ENCODE results near the gene NPRL2.

The NPRL2 gene

DNA sequence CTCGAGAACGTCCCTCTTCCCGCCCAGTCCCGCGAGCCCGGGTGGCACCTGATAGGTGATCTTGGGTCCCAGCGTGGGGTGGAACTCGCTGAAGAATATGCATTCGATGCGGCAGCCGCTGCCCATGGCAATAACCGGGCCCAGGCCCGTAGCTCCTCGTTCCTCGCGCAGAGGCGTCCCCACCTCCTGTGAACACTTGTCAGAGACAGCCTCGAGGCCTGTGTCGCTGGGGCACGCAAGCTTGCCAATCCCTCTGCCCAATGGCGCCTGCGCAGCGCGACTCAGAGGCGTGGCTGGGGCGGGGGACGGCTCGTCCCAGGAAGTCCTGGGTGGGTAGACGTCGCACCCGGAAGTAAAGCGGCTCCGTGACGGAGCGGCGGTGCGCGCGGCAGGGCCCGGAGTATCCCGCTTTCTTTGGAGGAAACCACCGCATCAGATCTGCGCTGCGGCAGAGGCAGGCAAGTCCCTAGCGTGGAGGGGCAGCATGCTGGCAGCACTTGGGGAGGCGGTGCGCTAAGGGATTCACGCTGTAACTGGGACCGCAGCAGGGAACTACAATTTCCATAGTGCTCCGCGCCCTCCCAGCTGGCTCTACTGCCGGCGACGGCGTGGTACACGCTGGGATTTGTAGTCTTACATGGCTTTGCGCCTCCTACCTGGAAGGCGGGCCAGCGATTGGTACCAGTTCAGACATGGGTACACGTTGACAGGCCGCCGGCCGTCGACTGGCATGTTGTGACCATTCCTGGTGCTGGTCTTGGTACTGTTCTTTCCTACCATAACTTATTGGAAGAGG, at the start of gene NPRL2, which contains the start of gene CYB561D2:
TSS of gene NPRL2 (minus strand) at position 249 of the 796 bp plus-strand sequence. CDS start at position 126, 123 bp downstream.
TSS of gene CYB561D2 (plus strand) at position 336 of the 796 bp plus-strand sequence. CDS start 572 bp downstream, outside the sequence.
- peak; percentile 21 for FAIRE-seq

DNA sequence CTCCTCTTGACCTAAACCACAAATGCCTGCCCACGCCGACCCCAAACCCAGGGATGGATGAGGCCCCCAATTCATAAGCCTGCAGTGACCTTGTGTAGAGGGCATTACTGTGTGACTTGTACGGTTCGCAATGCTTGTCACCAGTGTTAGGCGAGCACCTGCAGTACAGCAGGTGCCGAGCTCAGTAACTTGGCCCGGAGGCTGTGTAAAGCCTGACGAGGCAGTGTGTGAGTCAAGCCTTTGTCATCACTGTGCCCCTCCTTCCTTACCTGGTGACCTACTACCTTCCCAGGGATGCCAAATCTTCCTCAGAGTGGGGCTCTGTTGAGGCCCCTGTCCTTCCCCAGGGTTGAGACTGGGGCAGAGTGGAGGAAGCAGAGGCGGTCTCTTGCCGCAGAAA, 45.9 kb upstream of the NPRL2 start:
- no peak for FAIRE-seq

DNA sequence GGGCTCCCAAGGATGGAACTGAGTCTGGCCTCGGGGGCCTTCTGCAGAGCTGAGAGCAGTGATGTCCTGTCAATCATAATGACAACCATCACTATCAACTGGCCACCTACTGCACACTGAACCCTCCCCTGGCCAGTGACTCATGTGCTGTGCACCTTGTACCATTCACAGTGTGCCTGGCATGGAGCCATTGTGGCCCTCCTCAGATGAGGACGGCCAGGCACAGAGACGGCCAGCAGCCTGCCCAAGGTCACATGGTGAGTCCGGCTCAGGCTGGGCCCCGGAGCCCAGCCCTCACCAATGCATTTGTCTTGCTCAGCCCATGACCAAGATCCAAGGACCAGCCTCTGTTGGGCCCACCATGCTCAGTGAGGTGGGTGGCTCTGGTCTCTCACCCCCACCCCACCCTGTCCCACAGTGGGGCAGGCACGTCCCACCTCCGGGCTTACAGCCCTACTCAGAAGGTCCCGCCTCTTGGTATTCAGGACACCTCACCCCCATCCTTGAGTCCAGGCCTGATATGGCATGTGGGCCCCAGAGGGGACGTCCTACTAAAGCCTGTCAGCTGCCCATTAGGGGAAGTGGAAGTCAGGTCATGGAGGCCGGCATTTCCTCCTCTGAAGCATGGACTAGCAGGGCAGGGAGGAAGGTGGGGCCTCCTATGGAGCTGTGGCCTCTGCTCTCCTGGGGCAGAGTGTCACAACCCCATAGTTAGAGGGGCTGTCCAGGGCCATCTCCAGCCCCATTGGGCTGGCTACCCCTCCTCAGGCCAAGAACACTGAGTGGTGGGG, 44.7 kb upstream of the NPRL2 start:
- FAIRE-seq: no peak

- no peak for FAIRE-seq
These were observed 42.5 kb upstream of the NPRL2 start for GRCh38 chr3:50393061-50393460.

GRCh38 chr3:50392101-50392715, 41.6 kb upstream of the NPRL2 start:
- FAIRE-seq: no peak

DNA sequence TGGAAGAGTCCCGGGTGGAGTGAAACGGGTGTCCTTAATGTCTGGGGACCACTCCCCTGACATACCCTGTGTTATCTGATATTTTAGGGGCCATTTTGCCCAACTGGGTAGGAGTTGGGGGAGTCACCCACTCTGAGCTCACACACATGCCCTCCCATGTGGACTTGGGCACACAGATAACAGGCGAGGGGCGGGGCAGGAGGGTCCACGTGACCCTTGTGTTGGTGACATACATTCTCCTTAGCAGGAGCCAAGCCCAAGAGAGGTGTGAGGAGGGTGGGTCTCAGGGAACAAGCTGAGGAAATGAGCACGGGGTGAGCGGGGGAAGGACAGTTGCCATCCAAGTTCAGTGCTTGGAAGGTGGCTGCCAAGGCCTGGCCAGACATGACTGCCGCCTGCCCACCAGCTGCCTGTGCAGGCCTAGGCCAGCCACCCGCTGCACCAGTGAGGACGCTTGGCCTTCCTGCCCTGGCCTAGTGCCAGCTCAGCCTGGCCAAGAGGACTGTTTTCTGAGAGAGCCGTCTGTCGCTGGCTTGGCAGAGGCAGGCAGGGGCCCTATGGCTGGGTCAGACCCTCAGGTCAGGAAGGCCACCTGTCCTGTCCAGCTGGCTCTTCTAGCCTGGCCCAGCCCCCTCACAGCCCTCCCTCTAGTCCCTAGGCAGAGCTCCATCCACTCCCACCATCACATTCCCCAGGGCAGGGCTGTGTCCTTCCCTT, 40.1 kb upstream of the NPRL2 start:
- FAIRE-seq: no peak

GRCh38 chr3:50389414-50389767, 38.8 kb upstream of the NPRL2 start:
- FAIRE-seq: no peak

DNA sequence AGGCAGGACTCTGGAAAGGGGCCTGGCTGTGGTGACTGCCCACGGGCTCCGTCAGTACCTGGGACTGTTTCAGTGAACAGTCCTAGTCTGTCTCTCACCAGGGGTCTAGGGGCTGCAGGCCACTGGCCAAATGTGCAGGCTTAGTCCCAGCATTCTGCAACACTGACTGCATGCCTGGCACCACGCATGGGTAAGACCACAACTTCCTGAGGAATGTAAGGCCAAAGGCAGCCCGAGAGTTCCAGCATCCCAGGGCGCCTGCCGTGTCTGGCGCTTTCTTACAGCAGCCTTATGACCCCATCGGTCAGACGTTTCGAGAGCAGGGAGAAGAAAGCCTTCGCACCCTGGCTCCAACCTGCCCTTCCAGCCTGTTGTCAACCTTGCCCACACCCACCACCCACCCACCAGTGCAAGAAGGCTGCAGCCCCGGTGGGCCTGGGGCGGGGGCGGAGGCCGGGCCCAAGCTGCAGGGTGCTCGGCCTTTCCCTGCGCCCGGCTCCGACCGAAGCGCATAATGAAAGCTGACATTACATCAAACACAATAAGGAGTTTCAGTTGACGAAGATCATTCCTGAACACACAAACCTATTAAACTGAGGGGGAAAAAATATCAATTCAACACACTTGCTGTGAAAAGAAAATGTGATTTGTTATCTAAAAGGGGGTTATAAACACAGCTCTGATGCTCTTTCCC, 38.3 kb upstream of the NPRL2 start:
- no peak for FAIRE-seq

DNA sequence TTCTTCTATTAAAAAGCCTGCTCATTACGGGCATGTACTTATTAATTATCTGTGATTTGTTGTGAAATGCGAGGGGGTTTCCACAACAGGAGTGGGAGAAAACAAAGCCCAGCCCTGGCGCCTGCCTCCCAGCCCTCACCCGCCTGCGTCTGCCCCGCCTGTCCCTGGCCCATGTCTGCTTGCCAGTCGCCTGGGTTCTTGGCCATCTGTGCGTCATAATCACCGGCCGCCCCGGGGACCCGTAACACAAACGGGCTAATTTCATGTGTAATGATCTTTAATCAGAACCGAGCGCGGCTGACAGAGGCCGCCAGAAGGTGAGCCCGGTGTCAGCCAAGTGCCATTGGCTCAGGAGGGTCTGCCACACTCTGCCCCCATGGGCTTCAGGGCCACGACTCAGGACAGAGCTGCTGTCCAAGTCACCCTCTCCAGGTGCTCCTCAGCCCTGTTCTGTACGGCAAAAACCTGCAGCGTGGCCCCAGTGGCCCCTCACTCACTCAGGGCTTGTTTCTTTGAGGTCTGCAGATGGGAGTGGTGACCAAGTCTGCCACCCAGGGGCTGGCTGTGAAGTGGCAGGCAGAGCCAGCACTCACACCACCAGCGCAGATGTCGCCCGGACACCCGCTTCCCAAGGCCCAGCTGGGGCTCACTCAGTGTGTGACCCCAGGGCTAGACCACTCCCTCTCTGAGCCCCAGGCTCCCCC, 37.6 kb upstream of the NPRL2 start:
- no peak for FAIRE-seq

DNA sequence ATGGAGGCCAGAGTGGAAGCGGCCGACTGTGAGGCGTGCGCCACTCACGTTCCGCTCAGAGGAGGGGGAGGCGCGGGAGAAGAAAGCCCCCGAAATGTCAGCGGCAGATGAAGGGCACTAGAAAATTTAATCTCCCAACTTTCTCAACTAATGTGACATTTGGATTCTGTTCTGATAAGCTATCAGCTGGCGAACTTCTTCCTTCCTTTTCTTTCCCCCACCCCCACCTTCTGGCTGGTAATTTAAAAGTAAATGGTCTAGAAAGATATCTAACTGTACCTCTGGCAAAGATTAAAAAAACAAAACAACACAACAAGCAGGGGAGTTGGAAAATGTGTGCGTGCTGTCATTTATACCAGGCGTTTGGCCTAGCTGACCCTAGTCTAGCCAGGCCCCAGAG, 35.2 kb upstream of the NPRL2 start:
- FAIRE-seq: no peak

- FAIRE-seq: no peak
These were observed 33.2 kb upstream of the NPRL2 start for GRCh38 chr3:50383750-50384149.

GRCh38 chr3:50382722-50383121, 32.1 kb upstream of the NPRL2 start:
- no peak for FAIRE-seq

DNA sequence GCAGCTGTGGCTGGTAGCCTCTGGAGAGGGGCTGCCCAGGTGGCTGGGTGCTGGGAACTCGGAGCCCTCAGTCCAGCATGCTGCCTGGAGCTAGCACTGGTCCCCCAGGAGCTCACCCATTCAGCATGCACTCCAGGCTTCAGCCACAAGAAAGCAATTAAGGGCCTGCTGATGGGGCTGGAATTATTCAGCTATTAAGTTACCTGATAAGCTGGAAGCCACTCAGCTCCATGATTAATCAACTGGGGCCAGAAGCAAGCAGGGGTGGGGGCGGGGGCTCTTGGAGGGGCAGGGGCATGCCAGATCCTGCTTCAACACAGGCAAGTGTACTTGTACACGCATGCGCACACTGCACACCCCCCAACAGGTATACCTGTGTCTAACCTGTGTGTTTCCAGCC, 30.8 kb upstream of the NPRL2 start:
- FAIRE-seq: no peak

- no peak for FAIRE-seq
These were observed 30.0 kb upstream of the NPRL2 start for GRCh38 chr3:50380405-50381085.

DNA sequence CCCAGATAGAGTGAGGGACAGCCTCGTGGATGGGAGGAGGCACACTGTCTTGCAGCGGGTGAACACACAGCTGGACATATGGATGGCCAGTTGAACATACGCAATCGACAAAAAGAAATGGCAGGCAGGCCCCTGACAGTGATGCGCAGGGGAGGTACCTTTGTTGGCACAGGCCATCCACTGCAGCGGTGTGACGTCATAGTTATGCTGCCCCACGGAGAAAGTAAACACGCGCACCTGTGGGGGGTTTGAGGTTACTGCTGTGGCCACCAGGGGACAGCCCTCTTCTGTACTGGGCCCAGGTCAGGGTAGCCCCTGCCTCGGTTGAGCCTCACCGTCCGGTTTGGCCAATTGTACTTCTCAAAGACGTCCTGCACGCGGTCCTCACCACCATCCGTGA, 28.2 kb upstream of the NPRL2 start:
- FAIRE-seq: no peak

GRCh38 chr3:50378024-50378423, 27.4 kb upstream of the NPRL2 start:
- no peak for FAIRE-seq

GRCh38 chr3:50375258-50375931, 24.8 kb upstream of the NPRL2 start:
- FAIRE-seq: no peak

GRCh38 chr3:50374363-50375257, 24.0 kb upstream of the NPRL2 start:
- FAIRE-seq: no peak
